ENCODE results near the gene FOXQ1. TPM values are rescaled to one million over a fixed set of nuclear protein-coding genes. Genes with fewer than 3 reads are reported as not detected.

Gene FOXQ1
- total and polyA plus RNA-seq, 2 of the 13 experiments (the other 11 are each of a cell fraction or from before 2014, with no cell fraction given): 35.2 to 39.8 TPM

DNA sequence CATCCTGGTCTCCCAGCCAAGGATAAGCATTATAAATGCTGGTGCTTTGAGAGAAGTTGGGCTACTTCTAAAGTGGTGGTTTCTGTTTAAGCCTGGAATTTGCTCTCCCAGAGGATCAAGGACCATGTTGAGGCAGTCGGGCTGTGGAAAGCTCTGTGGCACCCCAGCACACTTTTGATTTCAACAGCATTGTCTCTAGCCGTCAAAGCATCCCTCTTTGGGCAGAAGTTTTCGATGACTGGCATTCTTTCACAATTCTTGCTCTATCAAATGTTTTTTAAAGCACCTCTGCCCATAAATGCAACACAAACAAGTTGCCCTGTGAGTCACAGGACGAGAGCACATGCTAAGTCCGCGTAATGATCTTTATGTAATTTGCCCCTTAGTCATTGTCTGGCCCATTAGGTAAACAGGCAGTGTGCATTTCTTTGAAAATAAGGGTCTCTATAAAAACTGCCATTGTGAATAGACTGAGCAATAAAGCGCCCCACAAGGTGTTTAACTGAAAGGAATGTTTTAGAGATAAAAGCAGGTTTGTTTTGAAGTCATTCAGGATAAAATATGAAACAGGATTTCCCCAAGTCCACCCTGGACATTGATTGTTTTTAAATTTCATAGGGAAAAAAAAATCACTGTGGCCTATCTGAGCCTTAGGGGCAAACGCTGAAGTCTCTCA, 44.7 kb upstream of the FOXQ1 start (continued):
- TF ChIP-seq, protein P1, sequence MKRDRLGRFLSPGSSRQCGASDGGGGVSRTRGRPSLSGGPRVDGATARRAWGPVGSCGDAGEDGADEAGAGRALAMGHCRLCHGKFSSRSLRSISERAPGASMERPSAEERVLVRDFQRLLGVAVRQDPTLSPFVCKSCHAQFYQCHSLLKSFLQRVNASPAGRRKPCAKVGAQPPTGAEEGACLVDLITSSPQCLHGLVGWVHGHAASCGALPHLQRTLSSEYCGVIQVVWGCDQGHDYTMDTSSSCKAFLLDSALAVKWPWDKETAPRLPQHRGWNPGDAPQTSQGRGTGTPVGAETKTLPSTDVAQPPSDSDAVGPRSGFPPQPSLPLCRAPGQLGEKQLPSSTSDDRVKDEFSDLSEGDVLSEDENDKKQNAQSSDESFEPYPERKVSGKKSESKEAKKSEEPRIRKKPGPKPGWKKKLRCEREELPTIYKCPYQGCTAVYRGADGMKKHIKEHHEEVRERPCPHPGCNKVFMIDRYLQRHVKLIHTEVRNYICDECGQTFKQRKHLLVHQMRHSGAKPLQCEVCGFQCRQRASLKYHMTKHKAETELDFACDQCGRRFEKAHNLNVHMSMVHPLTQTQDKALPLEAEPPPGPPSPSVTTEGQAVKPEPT (CRISPR knock-in tag; IDR thresholded peaks at IDR 0.05; ENCODE audit: low read depth): no peak
- TF ChIP-seq, protein P2, sequence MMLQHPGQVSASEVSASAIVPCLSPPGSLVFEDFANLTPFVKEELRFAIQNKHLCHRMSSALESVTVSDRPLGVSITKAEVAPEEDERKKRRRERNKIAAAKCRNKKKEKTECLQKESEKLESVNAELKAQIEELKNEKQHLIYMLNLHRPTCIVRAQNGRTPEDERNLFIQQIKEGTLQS (CRISPR knock-in tag; IDR thresholded peaks at IDR 0.05): peak; percentile 72
- TF ChIP-seq, protein P3, sequence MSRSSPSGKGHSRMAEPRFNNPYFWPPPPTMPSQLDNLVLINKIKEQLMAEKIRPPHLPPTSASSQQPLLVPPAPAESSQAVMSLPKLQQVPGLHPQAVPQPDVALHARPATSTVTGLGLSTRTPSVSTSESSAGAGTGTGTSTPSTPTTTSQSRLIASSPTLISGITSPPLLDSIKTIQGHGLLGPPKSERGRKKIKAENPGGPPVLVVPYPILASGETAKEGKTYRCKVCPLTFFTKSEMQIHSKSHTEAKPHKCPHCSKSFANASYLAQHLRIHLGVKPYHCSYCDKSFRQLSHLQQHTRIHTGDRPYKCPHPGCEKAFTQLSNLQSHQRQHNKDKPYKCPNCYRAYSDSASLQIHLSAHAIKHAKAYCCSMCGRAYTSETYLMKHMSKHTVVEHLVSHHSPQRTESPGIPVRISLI (CRISPR knock-in tag; IDR thresholded peaks at IDR 0.05; ENCODE audit: borderline replicate concordance): peak; percentile 67
- no peak for TF ChIP-seq ZNF790 (CRISPR knock-in tag; IDR thresholded peaks at IDR 0.05; ENCODE audit: borderline replicate concordance)
- no peak for TF ChIP-seq RFX1 (IDR thresholded peaks at IDR 0.05)
- TF ChIP-seq HOXD1 (CRISPR knock-in tag; IDR thresholded peaks at IDR 0.05): no peak
- no peak for TF ChIP-seq ZFP41 (CRISPR knock-in tag; IDR thresholded peaks at IDR 0.05; ENCODE audit: borderline replicate concordance)
- TF ChIP-seq IRF2 (CRISPR knock-in tag; IDR thresholded peaks at IDR 0.05): peak; percentile 29; the same call in 1 of the 2 replicates
- TF ChIP-seq SNAPC2 (CRISPR knock-in tag; IDR thresholded peaks at IDR 0.05): no peak
- TF ChIP-seq MAFG (CRISPR knock-in tag; IDR thresholded peaks at IDR 0.05): no peak
- no peak for TF ChIP-seq ZNF530 (CRISPR knock-in tag; IDR thresholded peaks at IDR 0.05; ENCODE audit: low read depth)
- TF ChIP-seq, protein P4, sequence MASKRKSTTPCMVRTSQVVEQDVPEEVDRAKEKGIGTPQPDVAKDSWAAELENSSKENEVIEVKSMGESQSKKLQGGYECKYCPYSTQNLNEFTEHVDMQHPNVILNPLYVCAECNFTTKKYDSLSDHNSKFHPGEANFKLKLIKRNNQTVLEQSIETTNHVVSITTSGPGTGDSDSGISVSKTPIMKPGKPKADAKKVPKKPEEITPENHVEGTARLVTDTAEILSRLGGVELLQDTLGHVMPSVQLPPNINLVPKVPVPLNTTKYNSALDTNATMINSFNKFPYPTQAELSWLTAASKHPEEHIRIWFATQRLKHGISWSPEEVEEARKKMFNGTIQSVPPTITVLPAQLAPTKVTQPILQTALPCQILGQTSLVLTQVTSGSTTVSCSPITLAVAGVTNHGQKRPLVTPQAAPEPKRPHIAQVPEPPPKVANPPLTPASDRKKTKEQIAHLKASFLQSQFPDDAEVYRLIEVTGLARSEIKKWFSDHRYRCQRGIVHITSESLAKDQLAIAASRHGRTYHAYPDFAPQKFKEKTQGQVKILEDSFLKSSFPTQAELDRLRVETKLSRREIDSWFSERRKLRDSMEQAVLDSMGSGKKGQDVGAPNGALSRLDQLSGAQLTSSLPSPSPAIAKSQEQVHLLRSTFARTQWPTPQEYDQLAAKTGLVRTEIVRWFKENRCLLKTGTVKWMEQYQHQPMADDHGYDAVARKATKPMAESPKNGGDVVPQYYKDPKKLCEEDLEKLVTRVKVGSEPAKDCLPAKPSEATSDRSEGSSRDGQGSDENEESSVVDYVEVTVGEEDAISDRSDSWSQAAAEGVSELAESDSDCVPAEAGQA (IDR thresholded peaks at IDR 0.05; ENCODE audit: low read depth): no peak
- TF ChIP-seq, protein P4 (CRISPR knock-in tag; IDR thresholded peaks at IDR 0.05; ENCODE audit: borderline replicate concordance): no peak
- peak; percentile 88 for TF ChIP-seq TEAD3 (CRISPR knock-in tag; optimal IDR thresholded peaks at IDR 0.05; ENCODE audit: borderline replicate concordance)
- TF ChIP-seq RBM22 (optimal IDR thresholded peaks at IDR 0.05; ENCODE audit: low read length): no peak
- TF ChIP-seq ZNF879 (CRISPR knock-in tag; IDR thresholded peaks at IDR 0.05): no peak
- TF ChIP-seq BHLHE40 (IDR thresholded peaks at IDR 0.05; ENCODE audit: low read length): peak; percentile 77
- TF ChIP-seq, protein P5, sequence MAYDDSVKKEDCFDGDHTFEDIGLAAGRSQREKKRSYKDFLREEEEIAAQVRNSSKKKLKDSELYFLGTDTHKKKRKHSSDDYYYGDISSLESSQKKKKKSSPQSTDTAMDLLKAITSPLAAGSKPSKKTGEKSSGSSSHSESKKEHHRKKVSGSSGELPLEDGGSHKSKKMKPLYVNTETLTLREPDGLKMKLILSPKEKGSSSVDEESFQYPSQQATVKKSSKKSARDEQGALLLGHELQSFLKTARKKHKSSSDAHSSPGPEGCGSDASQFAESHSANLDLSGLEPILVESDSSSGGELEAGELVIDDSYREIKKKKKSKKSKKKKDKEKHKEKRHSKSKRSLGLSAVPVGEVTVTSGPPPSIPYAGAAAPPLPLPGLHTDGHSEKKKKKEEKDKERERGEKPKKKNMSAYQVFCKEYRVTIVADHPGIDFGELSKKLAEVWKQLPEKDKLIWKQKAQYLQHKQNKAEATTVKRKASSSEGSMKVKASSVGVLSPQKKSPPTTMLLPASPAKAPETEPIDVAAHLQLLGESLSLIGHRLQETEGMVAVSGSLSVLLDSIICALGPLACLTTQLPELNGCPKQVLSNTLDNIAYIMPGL (CRISPR knock-in tag; IDR thresholded peaks at IDR 0.05; ENCODE audit: borderline replicate concordance in 1 of 2, low read depth in 1 of 2): peak; percentile 53 to 58; a peak in 1 of 4 replicates
